Keratinocyte (primary cell): Measurements from ENCODE around the gene SH2D4B. TPM values are rescaled to one million over a fixed set of nuclear protein-coding genes. Genes with fewer than 3 reads are reported as not detected.

Experiments used
- DNase-seq: peaks from one replicate; pipeline ENCODE4 v3.0.0-alpha.2; 2011; ENCODE audit warnings: low read depth, missing footprints, low spot score
- FAIRE-seq: peaks from 2 replicates; lab custom pipeline; 2011; peaks lifted over from hg19 to GRCh38; lab: Jason Lieb, UNC
- H2AFZ ChIP-seq: 2 replicates; pipeline ENCODE4 v1.6.0; 2012; ENCODE audit warnings: low read length, control low read depth, inconsistent platforms; ENCODE audit not compliant: control insufficient read depth
- H3K27ac ChIP-seq: 2 replicates; pipeline ENCODE4 v1.5.1; 2011; ENCODE audit warnings: low read length; ENCODE audit not compliant: control insufficient read depth, insufficient read depth
- H3K27me3 ChIP-seq: 3 replicates; pipeline ENCODE4 v1.6.0; 2011; ENCODE audit warnings: low read length; ENCODE audit not compliant: control insufficient read depth, insufficient read depth; ENCODE audit errors: extremely low read depth
- H3K36me3 ChIP-seq, 2 experiments: 2 replicates in 1 of 2; 3 replicates in 1 of 2; pipeline ENCODE4 v1.5.1; 2011; ENCODE audit warnings: low read length in 2 of 2, mild to moderate bottlenecking in 1 of 2; ENCODE audit not compliant: control insufficient read depth in 2 of 2, insufficient read depth in 2 of 2; ENCODE audit errors: extremely low read depth in 1 of 2
- H3K4me1 ChIP-seq: 3 replicates; pipeline ENCODE4 v1.5.1; 2011; ENCODE audit warnings: low read length; ENCODE audit not compliant: control insufficient read depth, insufficient read depth; ENCODE audit errors: extremely low read depth
- H3K4me2 ChIP-seq: 3 replicates; pipeline ENCODE4 v1.6.0; 2011; ENCODE audit warnings: low read depth, low read length; ENCODE audit not compliant: control insufficient read depth, insufficient read depth; ENCODE audit errors: extremely low read depth
- H3K4me3 ChIP-seq, 3 experiments: fragments of 200-600 bp in 1 of 3; sonication (generic) in 1 of 3; 2 replicates in 2 of 3; 3 replicates in 1 of 3; pipeline ENCODE4 v1.5.1; 2011 to 2016; ENCODE audit warnings: low read length in 3 of 3, mild to moderate bottlenecking in 3 of 3, control low read depth in 2 of 3, inconsistent platforms in 1 of 3, low read depth in 1 of 3, mixed read lengths in 1 of 3, mixed run types in 1 of 3, moderate library complexity in 1 of 3; ENCODE audit not compliant: control insufficient read depth in 2 of 3, insufficient read depth in 2 of 3; ENCODE audit errors: extremely low read depth in 1 of 3
- H3K79me2 ChIP-seq: 2 replicates; pipeline ENCODE4 v1.6.0; 2012; ENCODE audit warnings: low read length; ENCODE audit not compliant: control insufficient read depth, insufficient read depth
- H3K9ac ChIP-seq: 3 replicates; pipeline ENCODE4 v1.6.0; 2011; ENCODE audit warnings: low read length; ENCODE audit not compliant: control insufficient read depth, insufficient read depth; ENCODE audit errors: extremely low read depth
- H3K9me1 ChIP-seq: 3 replicates; pipeline ENCODE4 v1.6.0; 2011; ENCODE audit warnings: low read length; ENCODE audit not compliant: control insufficient read depth, insufficient read depth; ENCODE audit errors: extremely low read depth
- H3K9me3 ChIP-seq: 2 replicates; pipeline ENCODE4 v1.5.1; 2012; ENCODE audit warnings: low read depth, low read length; ENCODE audit not compliant: control insufficient read depth
- H4K20me1 ChIP-seq: 3 replicates; pipeline ENCODE4 v1.6.0; 2011; ENCODE audit warnings: low read length; ENCODE audit not compliant: control insufficient read depth, insufficient read depth; ENCODE audit errors: extremely low read depth
- CTCF ChIP-seq, 3 experiments: IDR thresholded peaks in 1 of 3; conservative IDR thresholded peaks in 1 of 3; optimal IDR thresholded peaks in 1 of 3; 2 replicates in 2 of 3; 3 replicates in 1 of 3; pipeline versions ENCODE3 to v1.5.1; 2011; ENCODE audit warnings: low read length in 3 of 3, mild to moderate bottlenecking in 3 of 3, moderate library complexity in 2 of 3, control low read depth in 1 of 3, inconsistent platforms in 1 of 3; ENCODE audit not compliant: insufficient read depth in 2 of 3; ENCODE audit errors: extremely low read depth in 1 of 3
- EZH2 ChIP-seq: IDR thresholded peaks from one replicate; pipeline ENCODE4 v1.6.1; 2012; ENCODE audit warnings: inconsistent platforms, mild to moderate bottlenecking, low read length, moderate library complexity
- dilution Hi-C: fragments of 300-500 bp; cut with MboI; formaldehyde crosslinking; loops from one replicate; pipeline ENCODE4 v1.7.0; 2020; ENCODE audit warnings: low sequenced_read_pairs; ENCODE audit not compliant: extremely low pct_ligation_motif_present
- polyA plus RNA-seq, 5 experiments: library from polyadenylated mRNA; depleted of rRNA in 3 of 5; stranded (reverse) in 3 of 5; stranded (forward) in 1 of 5; unstranded in 1 of 5; fragments of >200 nt; gene quantifications; 1 replicate in 1 of 5; 2 replicates in 3 of 5; 3 replicates in 1 of 5; pipeline versions ENCODE4 v1.2.1 to v1.2.3, GENCODE V29; 2011 to 2012; ENCODE audit warnings: missing spikeins in 2 of 5, low read depth in 1 of 5, low replicate concordance in 1 of 5

Gene SH2D4B
- polyA plus RNA-seq, 1 donor (not counting 4 experiments of a cell fraction or from before 2014, with no cell fraction given) = 0.22 TPM

- H3K9ac ChIP-seq = peak overlapping the region; percentile 72
- no peak overlapping the region for H3K4me3 ChIP-seq
- FAIRE-seq = no peak
- no peak for DNase-seq
- H2AFZ ChIP-seq = no peak overlapping the region
- no peaks in the 10 kb centered on the region for H3K9me3 ChIP-seq
- no peak for TF ChIP-seq CTCF (optimal IDR thresholded peaks at IDR 0.05 in 1 of 3, IDR thresholded peaks at IDR 0.05 in 1 of 3, conservative IDR thresholded peaks at IDR 0.05 in 1 of 3; ENCODE audit: extremely low read depth in 1 of 3, insufficient read depth in 2 of 3, low read length in 3 of 3)
- TF ChIP-seq EZH2 = no peak
- no peaks in the 10 kb centered on the region for H3K27me3 ChIP-seq
- no peaks in the 10 kb centered on the region for H3K9me1 ChIP-seq
- H4K20me1 ChIP-seq = no peaks in the 10 kb centered on the region
- peak overlapping the region; percentile 54 for H3K4me2 ChIP-seq
- H3K36me3 ChIP-seq = peaks cover 18 to 45% of the 10 kb centered on the region in 2 experiments
- peaks cover 58% of the 10 kb centered on the region for H3K79me2 ChIP-seq
- dilution Hi-C loops = no loop called here
- peaks cover 87% of the 10 kb centered on the region for H3K4me1 ChIP-seq
- peak overlapping the region; percentile 89 for H3K27ac ChIP-seq
Observed at GRCh38 chr10:80506836-80507487, 30.7 kb upstream of the SH2D4B start.

GRCh38 chr10:80509108-80509402 is 28.6 kb upstream of the SH2D4B start:
- DNase-seq = no peak
- Histone ChIP-seq H3K27ac (peak overlapping the region; percentile 63), H3K79me2 (peaks cover 45% of the 10 kb centered on the region), H3K36me3 (peaks cover 32 to 64% of the 10 kb centered on the region in 2 experiments), H3K4me3 (no peak overlapping the region), H3K9me3 (no peaks in the 10 kb centered on the region), H3K4me1 (peaks cover 66% of the 10 kb centered on the region), H3K27me3 (no peaks in the 10 kb centered on the region), H4K20me1 (no peaks in the 10 kb centered on the region), H3K9ac (peak overlapping the region; percentile 12), H3K9me1 (no peaks in the 10 kb centered on the region), H3K4me2 (no peak overlapping the region), H2AFZ (no peak overlapping the region)
- no peak for TF ChIP-seq EZH2
- TF ChIP-seq CTCF (optimal IDR thresholded peaks at IDR 0.05 in 1 of 3, IDR thresholded peaks at IDR 0.05 in 1 of 3, conservative IDR thresholded peaks at IDR 0.05 in 1 of 3; ENCODE audit: extremely low read depth in 1 of 3, insufficient read depth in 2 of 3, low read length in 3 of 3) = no peak
- dilution Hi-C loops = no loop called here
- no peak for FAIRE-seq
